Brain pericyte (primary cell): ENCODE results near the gene HCN3.
A peak's percentile ranks its signal among the peaks of the same experiment; 100 is the strongest.
"Not testable (repeated sequence)": the region's sequence is repeated elsewhere in the genome, so short reads cannot be mapped to it uniquely, and the experiment has no call there.

Source experiments
- DNase-seq: peaks from one replicate; pipeline ENCODE4 v3.0.0-alpha.2; 2012; ENCODE audit warnings: low read depth, low spot score

HCN3 gene

GRCh38 chr1:155309423-155310021, 32.3 kb downstream of the HCN3 start:
- DNase-seq = no peak

- DNase-seq = no peak
Measured at GRCh38 chr1:155313261-155313660, 36.0 kb downstream of the HCN3 start.

- no peak for DNase-seq
Measured at GRCh38 chr1:155316922-155317321, 39.7 kb downstream of the HCN3 start.

- DNase-seq = no peak
Measured at GRCh38 chr1:155318082-155318481, 40.8 kb downstream of the HCN3 start.

GRCh38 chr1:155319536-155319935, 42.3 kb downstream of the HCN3 start:
- DNase-seq = no peak

- no peak for DNase-seq
Measured at GRCh38 chr1:155320252-155320651, 43.0 kb downstream of the HCN3 start.

- DNase-seq = no peak
Measured at GRCh38 chr1:155320661-155321617, 43.7 kb downstream of the HCN3 start, which contains the start of gene RUSC1. Gene RUSC1 (plus strand): TSS chr1:155320894. CDS start chr1:155321774, 880 bp downstream.

- no peak for DNase-seq
Measured at GRCh38 chr1:155321639-155322503, 44.6 kb downstream of the HCN3 start.

- no peak for DNase-seq
Measured at GRCh38 chr1:155322571-155322952, 45.3 kb downstream of the HCN3 start.

GRCh38 chr1:155322953-155323728, 45.9 kb downstream of the HCN3 start:
- DNase-seq = peak; percentile 80

- peak; percentile 80 for DNase-seq
Measured at GRCh38 chr1:155323729-155324036, 46.4 kb downstream of the HCN3 start.

- DNase-seq = peak; percentile 75
Measured at GRCh38 chr1:155324037-155324716, 46.9 kb downstream of the HCN3 start.

- no peak for DNase-seq
Measured at GRCh38 chr1:155324717-155325602, 47.7 kb downstream of the HCN3 start.

GRCh38 chr1:155325603-155325893, 48.3 kb downstream of the HCN3 start:
- no peak for DNase-seq

GRCh38 chr1:155326020-155326526, 48.8 kb downstream of the HCN3 start:
- no peak for DNase-seq

- DNase-seq = no peak
Measured at GRCh38 chr1:155326631-155327037, 49.4 kb downstream of the HCN3 start.

- no peak for DNase-seq
Measured at GRCh38 chr1:155327981-155328380, 50.7 kb downstream of the HCN3 start.

- DNase-seq = not testable (repeated sequence)
Measured at GRCh38 chr1:155328856-155329255, 51.6 kb downstream of the HCN3 start.

- no peak for DNase-seq
Measured at GRCh38 chr1:155329980-155330598, 52.8 kb downstream of the HCN3 start.
